Subcutaneous adipose tissue (tissue), 4 donors: ENCODE data around the gene HOXB6. TPM values are rescaled to one million over a fixed set of nuclear protein-coding genes. Genes with fewer than 3 reads are reported as not detected.

Experiments used
- total RNA-seq, 4 donors: library from RNA; depleted of rRNA; stranded (reverse); fragments of >200 nt; gene quantifications; one replicate each; pipeline ENCODE4 v1.1.0, GENCODE V29; 2016
- TF ChIP-seq, protein P1 (sequence below): fragments of 450-650 bp; IDR thresholded peaks from one replicate; pipeline ENCODE4 v1.5.1; 2016; ENCODE audit warnings: low read depth, mild to moderate bottlenecking, control low read depth, antibody characterized with exemption, moderate library complexity

HOXB6 gene
- total RNA-seq, 4 donors from 2014 or later, result 4.8 to 12.1 (median 8.9) TPM

DNA sequence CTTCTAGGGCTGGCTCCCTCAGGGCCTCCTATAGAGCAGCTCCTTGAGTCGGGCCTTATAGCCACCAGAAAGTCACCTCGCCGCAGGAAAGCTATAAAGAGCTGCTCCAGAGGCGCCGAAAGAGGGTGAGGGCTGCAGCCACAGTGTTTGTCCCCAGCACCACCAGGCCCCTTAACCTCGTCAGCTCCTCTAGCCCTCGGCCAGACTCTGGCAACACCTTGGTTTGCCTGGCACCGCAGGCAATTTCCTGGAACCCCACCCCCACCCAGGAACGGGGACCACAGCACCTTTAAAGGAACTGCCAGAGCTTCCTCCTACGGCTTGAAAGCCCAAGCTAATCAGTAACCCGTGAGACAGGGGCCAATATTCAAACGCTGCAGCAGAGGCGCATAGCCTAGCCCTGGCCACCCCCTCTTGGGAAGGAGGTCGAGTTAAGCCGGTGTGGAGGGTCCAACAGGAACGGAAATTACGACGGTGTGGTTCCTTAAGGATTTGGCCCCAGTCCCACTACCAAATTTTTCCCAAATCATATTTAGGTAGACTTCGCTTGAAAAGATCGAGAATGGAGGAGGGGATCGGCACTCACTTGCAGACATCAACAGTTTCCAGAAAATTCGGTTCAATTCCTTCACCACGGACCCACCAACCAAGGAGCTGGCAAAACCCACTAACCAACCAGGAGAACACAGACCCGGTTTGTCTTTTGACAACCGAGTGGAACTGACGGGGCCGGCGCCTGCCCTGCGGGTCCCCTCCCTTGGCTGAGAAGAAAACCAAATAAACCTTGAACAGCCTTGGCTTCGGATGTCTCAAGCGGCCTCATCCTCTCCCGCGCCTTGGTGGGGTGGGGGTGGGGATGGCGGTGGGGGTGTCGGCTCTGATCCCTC, 3.0 kb downstream of the HOXB6 start:
- TF ChIP-seq, protein P1, sequence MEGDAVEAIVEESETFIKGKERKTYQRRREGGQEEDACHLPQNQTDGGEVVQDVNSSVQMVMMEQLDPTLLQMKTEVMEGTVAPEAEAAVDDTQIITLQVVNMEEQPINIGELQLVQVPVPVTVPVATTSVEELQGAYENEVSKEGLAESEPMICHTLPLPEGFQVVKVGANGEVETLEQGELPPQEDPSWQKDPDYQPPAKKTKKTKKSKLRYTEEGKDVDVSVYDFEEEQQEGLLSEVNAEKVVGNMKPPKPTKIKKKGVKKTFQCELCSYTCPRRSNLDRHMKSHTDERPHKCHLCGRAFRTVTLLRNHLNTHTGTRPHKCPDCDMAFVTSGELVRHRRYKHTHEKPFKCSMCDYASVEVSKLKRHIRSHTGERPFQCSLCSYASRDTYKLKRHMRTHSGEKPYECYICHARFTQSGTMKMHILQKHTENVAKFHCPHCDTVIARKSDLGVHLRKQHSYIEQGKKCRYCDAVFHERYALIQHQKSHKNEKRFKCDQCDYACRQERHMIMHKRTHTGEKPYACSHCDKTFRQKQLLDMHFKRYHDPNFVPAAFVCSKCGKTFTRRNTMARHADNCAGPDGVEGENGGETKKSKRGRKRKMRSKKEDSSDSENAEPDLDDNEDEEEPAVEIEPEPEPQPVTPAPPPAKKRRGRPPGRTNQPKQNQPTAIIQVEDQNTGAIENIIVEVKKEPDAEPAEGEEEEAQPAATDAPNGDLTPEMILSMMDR, result no peak

DNA sequence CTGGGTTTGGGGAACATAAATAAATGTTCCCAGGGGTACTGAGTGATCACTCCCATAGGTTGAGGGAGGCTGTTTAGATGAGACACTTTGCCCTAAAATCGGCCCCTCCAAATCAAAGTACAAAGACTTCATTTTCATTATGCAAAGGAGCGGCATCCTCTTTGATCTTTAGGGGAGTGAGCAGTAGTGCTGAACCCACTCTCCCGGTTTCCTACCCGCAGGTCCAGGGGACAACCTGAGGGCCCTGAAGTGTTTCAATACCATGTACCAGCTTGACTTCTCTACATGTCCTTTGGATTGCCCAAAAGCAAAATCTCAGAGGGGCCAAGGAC, 3.6 kb downstream of the HOXB6 start:
- TF ChIP-seq, protein P1, result no peak

DNA sequence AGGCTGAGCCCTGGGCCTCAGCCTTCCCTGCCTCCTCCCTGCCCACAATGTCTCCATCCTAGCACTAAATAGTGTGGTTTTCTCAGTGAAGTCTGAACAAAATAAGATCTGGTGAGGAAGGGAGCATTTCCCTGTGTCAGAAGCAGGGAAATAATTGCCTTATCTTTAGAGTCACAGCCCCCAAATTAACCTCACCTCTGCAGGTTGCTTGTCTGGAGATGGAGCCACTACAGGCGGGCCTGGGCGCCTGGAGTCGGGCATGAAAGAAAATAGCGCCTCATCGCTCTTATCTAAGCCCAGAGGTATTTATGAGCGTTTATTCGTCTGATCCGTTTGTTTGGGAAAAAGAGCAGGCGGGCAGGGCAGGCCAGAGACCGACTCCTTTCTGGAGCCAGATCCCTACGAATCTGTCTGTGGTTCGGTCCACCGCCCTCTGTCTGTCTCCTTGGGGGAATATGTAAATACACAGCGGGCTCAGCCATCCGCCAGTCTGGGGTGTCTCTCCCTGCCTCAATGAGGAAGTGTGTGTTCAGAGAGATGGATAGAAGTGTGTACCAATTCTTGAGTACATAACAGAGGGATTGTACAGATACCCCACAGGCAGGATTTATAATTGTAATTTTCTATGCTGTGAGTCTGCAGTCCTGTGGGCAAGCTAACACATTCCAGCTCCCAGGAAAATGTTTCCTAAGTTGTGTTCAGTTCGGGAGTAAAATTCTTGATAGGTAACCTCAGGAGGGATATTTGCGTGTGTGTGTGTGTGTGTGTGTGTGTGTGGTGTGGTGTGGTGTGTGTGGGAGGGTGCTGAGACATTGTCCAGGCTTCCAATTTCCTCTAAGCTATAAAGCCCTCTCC, 4.3 kb downstream of the HOXB6 start:
- TF ChIP-seq, protein P1, result no peak

DNA sequence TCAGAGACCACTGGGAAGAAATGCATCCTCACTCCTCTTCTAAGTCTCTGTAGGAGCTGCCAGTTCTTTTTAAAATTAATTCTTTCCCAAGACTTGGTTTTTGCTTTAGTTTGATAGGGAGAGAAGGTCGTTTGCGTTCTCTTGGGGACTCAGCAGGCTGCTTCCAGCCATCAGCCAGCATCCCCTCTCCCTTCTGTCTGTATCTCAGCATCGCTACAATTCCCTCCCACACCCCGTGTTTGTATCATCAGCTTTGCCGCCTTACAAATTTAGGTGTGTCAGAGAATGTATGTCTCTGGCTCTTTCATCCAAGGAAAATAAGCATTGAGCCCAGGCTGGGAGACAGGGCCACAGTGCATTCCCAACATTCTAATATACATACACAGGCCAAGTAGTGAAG, 5.4 kb downstream of the HOXB6 start:
- TF ChIP-seq, protein P1, result no peak

DNA sequence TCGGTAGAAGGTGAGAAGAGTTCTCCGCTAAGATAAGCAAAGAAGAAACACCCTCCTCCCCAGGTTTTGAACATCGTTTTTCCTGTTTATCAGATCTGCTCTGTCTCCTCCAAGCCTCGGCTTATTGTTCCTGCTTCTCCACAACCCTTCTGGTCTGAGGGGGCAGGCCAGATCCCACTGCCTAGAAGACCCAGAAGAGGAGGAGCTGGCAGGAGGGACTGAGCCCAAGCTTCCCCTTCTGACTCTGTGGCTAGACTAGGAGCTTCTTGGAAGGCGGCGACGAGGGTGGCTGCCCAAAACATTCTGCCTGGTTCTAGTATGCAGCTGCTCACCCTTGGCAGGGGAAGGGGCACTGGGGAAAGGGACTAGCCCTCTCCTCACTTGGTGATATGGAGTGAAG, 6.0 kb downstream of the HOXB6 start:
- TF ChIP-seq, protein P1, result no peak

DNA sequence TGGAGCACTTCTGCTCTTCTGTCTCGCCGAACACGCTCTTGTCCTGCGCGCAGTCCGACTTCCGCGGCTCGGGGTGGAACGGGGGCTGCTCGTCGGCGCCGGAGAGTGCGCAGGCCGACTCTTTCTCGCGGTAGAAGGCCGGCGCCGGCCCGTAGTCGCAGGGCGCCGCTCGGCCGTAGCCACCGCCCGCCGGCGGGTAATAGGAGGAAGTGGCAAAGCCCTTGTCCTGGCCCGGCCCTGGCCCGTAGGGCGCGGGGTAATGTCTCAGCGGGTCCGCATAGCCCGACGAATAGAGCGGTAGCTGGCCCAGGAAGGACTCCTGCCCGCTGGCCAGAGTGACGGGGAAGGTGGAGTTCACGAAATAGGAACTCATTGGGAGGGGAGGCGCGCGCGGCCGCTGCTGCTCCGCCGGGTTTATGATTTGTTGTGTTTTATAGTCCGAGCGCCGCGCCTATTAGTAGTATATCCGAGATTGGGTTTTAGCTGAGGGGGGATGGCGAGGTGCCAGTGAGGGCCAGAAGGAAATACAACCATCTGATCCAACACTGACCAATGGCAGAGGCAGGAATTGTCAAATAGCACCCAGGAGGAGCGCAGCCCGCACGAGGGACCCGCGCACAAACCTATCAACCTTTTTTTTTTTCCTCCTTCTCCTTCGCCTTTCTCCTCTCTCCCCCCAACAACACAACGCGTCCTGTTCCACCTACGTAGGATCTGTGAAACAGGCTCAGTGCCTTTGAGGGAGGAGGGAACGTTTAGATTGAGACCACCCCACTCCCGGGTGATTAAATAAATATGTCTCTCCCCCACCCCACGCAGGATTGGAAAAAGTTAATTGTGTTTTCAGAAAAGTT, 6.8 kb downstream of the HOXB6 start:
- TF ChIP-seq, protein P1, result no peak

DNA sequence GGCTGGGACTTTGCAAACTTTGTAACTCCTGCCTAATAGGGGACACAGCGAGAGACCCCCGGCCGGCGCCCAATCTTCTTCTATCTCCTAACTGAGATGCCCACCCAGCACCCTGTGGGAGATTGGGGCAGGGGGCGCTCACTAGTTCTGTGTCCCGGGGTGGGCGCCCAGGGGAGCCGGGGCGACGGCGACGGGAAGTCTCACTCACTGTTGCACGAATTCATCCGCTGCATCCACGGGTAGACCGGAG, 7.3 kb downstream of the HOXB6 start:
- TF ChIP-seq, protein P1, result no peak
